HFF-Myc (cell line): ENCODE data around the gene IL4I1.
A peak's percentile ranks its signal among the peaks of the same experiment; 100 is the strongest.

Experiments used
- DNase-seq: peaks from one replicate; pipeline ENCODE4 v3.0.0-alpha.2; 2011; ENCODE audit warnings: low read depth; ENCODE audit errors: extremely low read depth
- H3K4me3 ChIP-seq: replicated peaks from 2 replicates; pipeline ENCODE4 v1.5.1; 2011; ENCODE audit warnings: low read depth, mild to moderate bottlenecking, control low read depth, low read length
- TF ChIP-seq, protein P1 (sequence below): IDR thresholded peaks from 2 replicates; pipeline ENCODE4 v1.5.1; 2012; ENCODE audit warnings: mild to moderate bottlenecking, low read depth, low read length, control low read depth; ENCODE audit errors: missing control alignments

Gene IL4I1

DNA sequence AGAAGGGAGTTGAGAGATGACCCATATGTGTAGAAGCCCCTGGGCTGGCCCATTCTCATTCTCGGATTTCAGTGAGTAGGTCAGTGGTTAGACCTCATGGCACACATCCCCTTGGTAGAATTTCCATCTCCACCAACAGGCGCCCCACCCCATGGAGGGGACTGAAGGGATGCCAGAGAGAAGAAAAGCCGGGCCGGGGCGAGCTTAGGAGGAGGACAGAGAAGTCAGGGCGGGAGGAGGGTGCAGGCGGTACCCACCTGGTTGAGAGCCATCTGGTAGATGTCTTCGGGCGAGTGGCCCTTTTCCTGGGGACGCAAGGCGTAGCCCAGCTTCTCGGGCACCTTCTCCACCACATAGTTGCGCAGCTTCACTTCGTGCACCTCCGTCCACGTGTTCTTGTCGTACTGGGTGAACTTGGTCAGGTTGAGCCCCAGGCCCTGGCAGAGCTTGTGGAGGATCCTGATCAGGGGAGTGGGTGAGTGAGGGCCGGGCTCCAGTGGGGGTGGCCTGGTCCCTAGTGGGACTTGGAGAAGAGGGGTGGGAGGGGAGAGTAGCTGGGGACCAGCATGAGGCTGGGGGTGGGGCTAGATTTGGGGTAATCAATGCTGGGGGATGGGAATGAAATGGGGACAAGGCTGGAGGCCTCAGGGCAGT is 2.5 kb downstream of the IL4I1 start:
- TF ChIP-seq, protein P1, sequence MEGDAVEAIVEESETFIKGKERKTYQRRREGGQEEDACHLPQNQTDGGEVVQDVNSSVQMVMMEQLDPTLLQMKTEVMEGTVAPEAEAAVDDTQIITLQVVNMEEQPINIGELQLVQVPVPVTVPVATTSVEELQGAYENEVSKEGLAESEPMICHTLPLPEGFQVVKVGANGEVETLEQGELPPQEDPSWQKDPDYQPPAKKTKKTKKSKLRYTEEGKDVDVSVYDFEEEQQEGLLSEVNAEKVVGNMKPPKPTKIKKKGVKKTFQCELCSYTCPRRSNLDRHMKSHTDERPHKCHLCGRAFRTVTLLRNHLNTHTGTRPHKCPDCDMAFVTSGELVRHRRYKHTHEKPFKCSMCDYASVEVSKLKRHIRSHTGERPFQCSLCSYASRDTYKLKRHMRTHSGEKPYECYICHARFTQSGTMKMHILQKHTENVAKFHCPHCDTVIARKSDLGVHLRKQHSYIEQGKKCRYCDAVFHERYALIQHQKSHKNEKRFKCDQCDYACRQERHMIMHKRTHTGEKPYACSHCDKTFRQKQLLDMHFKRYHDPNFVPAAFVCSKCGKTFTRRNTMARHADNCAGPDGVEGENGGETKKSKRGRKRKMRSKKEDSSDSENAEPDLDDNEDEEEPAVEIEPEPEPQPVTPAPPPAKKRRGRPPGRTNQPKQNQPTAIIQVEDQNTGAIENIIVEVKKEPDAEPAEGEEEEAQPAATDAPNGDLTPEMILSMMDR, result no peak

GRCh38 chr19:49892716-49893115 is 4.0 kb downstream of the IL4I1 start:
- TF ChIP-seq, protein P1, result no peak
- DNase-seq, result no peak
- no peak overlapping the region for H3K4me3 ChIP-seq

More for the DNA sequence above, 2.5 kb downstream of the IL4I1 start:
- DNase-seq, result no peak
- H3K4me3 ChIP-seq, result no peak overlapping the region

DNA sequence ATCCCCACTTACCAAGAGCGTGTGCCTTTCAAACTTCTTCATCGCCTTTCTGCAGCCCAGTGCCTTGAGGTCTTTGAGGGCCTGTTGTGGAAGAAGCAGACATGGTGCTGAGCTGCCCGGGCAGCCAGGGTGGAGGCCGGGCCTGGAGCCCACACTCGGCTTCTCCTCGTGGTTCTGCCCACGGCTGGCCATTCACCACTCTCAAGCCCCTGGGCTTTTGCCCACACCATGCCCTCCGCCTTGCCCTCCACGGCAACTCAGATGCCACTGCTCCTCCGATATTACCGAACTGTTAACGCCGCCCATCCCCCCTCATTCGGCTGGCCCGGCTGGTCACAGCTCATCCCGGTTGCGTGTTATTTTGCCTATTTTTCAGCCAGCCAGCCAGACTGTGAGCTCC is 5.3 kb downstream of the IL4I1 start:
- TF ChIP-seq, protein P1, result no peak
- no peak for DNase-seq
- no peak overlapping the region for H3K4me3 ChIP-seq

- H3K4me3 ChIP-seq, result no peak overlapping the region
- no peak for DNase-seq
- TF ChIP-seq, protein P1, result no peak
These were observed 6.1 kb downstream of the IL4I1 start for GRCh38 chr19:49890349-49891311.

DNA sequence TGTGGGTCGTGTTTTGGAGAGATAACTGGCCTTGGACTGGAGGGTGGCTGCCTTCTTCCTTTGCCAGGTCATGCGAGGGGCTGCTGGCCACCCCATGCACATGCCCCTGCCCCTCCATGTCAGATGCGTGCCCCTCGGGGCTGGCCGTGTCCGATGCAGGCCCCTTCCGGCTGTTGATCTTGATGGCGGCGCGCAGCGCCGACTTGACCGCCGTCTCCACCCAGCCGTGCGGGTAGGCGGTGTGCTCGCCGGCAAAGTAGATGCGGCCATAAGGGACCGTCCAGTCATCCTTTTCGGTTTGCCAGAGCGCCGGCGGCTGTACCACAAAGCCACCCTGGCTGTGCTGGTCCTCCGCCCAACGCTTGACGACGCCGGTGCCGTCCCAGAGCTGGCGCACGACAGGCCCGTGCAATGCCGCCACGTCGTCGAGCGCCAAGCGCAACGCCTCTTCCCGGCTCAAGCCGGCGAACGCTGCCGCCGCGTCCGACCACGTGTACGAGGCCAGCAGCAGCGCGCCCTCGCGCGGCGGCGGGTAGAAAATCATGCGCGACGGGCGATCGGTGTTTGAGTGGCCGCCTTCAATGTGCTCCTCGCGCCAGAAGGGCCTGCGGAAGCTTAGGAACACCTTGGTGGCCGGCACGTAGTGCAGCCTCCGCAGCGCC is 6.9 kb downstream of the IL4I1 start:
- H3K4me3 ChIP-seq, result no peak overlapping the region
- TF ChIP-seq, protein P1, result peak; percentile 66
- DNase-seq, result no peak

- TF ChIP-seq, protein P1, result no peak
- no peak for DNase-seq
- no peak overlapping the region for H3K4me3 ChIP-seq
These were observed 7.5 kb downstream of the IL4I1 start for GRCh38 chr19:49889038-49889686.
